HG03025 (cell line): ENCODE data around the gene LRRC37A.
A peak's percentile ranks its signal among the peaks of the same experiment; 100 is the strongest.
"Not testable (repeated sequence)": the region's sequence is repeated elsewhere in the genome, so short reads cannot be mapped to it uniquely, and the experiment has no call there.

Source experiments
- ATAC-seq: cut with Tn5 transposase; IDR thresholded peaks from one replicate; pipeline ENCODE4 v1.9.1; 2021; ENCODE audit warnings: mild to moderate bottlenecking, moderate library complexity; ENCODE audit not compliant: unreplicated experiment, low FRiP score

LRRC37A gene

DNA sequence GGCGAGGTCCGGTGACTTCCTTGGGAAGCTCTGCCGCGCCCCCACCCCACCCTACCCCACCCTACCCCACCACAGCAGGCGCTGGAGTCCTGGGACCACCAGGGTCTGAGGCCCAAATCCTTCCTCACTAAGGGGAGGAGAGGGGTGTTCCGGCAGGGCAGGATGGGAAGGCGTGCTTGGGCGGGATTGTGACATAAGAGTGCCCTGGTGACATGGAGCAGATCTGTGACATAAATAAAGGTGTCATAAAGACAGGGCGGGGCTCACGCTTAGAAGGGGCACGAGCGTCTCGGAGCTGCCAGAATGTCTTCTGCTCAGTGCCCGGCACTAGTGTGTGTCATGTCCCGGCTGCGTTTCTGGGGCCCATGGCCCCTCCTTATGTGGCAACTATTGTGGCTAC is at the start of gene LRRC37A:
LRRC37A (plus strand) TSS at position 301 of the 400 bp plus-strand sequence; CDS start at position 304, 3 bp downstream.
- ATAC-seq = not testable (repeated sequence)

DNA sequence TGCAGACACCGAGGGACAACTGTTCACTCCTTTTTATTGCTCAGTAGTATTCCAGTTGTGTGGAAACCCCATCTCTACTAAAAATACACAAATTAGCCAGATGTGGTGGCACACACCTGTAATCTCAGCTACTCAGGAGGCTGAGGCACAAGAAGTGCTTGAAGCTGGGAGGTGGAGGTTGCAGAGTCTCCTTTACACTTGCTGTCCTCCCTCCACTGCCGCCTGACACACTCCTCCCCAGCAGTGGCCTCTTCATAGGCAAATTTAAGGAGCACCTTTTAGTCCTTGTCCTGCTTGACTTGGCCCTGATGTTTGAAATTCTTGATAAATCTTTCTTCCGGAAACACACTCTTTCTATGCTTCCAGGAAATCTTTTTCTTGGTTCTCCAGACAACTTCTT is 45.8 kb upstream of the LRRC37A start:
- not testable (repeated sequence) for ATAC-seq

DNA sequence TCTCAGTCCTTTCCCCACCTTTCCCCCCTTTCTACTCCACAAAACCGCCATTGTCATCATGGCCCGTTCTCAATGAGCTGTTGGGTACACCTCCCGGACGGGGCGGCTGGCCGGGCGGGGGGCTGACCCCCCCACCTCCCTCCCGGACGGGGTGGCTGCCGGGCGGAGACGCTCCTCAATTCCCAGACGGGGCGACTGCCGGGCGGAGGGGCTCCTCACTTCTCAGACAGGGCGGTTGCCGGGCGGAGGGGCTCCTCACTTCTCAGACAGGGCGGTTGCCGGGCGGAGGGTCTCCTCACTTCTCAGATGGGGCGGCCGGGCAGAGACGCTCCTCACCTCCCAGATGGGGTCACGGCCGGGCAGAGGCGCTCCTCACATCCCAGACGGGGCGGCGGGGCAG is 42.1 kb upstream of the LRRC37A start:
- not testable (repeated sequence) for ATAC-seq

DNA sequence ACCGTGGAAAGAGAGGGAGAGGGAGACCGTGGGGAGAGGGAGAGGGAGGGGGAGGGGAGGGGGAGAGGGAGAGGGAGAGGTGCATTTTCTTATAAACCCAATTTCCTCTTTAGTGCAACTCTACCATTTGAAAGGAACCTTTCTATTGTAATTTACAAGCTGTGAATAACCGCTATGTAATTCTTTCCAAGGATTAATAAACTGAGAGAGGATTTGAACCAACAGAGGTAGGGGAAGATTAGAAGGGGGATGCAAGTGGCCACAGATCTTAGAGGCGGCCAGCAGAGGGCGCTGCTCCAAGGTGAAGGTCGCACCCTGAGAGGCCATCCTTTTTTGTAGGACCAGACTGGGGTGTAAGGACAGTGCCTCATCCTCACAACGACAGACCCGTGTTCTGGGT is 41.2 kb upstream of the LRRC37A start:
- ATAC-seq = not testable (repeated sequence)

DNA sequence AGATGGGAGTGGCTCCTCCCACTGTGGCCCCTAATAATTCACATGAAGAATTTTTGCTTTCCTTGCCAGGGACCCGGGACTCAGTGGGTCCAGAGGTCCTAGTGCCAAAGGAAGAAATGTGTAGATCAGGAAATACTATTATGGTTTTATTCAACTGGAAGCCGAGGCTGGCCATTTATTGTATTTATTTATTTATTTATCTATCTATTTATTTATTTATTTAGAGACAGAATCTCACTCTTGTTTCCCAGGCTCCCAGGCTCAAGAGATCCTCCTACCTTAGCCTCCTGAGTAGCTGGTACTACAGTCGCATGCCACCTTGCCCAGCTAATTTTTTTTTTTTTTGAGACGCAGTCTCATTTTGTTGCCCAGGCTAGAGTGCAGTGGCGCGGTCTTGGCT is 40.7 kb upstream of the LRRC37A start:
- ATAC-seq = not testable (repeated sequence)

DNA sequence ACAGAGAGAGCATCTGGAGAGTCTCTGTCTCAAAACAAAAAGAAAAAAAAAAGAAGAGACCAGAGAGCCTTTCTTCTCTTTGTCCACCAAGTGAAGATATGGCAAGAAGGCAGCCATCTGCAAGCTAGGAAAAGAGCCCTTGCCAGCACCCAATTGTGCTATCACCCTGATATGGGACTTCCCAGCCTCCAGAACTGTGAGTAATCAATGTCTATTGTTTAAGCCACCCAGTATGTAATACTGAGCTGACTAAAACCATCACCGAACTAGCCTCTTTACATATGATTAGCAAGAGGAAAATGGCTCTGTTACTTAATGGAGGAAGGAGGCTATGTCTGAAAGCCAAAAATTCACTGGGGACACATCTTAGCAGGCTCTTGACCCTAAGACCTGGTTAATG is 38.6 kb upstream of the LRRC37A start:
- ATAC-seq = not testable (repeated sequence)

DNA sequence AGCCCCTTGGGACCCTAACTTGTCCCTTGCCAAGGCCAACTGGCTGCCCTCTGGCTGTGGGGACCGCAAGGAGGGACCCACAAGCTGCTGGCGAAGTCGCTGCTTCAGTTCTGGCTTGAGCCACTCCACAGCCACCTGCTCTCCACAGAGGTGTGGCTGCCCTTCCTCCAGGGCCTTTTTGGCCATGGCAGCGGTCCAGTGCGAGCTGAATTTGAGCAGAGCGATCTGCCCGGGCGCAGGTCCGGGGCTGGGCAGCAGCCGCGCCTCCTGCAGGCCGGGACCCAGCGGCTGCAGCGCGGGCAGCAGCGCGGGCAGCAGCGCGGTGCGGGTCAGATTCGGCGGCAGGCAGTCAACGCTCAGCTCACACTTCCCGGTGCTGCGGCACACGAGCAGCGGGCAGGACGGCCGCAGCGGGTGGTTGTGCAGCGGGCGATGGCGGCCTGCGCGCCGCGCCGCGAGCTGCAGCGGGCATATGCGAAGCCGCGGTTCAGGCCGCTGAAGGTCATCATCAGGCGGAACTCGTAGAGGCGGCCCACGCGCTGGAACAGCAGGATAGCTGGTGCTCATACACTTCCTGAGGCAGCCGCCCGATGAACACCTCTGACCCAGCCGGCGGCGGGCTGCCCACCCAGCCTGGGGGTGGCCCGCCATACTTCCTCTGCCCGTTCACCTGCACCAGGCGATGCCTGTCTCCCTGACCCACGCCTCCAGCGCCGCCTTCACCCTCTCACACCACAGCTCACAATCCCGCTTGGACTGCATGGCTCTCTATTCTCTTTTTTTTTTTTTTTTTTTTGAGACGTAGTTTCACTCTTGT is 34.9 kb upstream of the LRRC37A start:
- not testable (repeated sequence) for ATAC-seq

DNA sequence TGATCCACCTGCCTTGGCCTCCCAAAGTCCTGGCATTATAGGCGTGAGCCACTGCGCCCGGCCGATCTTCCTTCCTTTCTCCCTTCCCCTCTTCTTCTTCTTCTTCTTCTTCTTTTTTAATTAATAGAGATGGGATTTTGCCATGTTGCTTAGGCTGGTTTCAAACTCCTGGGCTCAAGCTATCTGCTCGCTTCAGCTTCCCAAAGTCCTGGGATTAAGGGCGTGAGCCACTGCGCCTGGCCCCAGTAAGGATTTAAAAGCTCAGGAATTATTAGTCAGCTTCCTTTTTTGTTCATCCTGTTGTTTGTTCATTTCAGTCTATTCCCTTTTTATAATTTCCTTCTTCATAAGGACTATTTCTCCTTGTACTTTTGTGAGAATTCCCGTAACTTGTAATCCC is 32.7 kb upstream of the LRRC37A start:
- ATAC-seq = no peak

DNA sequence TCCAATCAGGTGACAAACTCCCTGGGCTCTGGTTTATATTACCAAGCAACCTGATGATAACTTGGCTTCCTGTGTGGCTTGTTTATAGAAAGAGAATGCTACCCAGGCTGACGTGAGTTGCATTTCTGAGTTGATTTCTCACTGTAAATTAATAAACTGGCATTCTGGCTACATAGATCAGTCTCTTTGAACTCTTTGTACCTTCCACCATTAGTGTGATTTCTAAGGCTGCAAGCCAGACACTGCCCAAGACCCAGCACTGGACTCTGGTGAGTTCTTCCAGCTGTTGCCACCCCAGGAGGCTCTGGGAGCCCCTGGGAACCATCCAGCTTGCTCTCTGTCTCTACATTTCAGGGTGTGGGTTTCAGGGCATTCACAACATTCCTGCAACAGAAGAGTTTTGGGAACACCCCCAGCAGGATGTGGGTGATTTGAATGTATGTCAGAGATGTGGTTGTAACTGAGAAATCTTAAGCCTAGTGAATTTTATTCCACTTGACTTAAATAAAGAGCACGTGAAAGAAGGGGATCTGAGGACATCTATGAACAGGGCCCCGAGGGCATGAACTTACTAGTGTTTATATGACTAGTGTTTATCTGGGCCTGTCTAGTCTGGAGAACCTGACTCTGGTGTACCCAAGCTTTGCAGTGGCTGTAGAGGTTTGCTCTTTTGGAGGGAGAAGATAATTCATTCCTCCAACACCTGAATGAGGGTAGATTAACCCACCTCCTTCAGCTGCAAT is 30.3 kb upstream of the LRRC37A start:
- no peak for ATAC-seq

DNA sequence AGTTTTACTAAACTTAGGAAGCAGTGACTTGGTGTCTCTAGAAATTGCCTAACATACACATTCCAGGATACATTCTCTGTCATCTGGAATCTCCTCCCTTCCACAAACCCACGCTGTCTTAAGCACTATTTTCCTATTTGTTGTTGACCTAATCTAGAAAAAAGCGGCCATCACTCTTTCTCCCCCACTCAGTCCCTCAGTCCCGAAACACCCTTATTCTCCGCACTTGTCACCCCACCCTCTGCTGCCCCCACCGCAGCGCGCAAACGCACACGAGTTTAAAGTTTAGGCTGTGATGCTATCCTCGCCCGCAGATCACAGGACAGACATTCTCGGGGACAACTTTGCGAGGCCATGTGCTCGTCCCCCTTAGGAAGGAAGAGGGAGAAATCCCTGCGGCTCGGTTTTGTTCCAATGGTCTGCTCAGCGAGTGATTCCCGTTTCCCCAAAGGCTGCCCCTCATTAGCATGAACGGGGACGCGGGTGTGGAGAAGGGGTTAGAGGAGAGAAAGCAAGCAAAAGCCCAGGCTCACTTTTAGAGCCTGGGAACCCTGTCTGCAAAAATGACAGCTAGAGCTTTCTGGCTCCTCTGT is 28.8 kb upstream of the LRRC37A start:
- ATAC-seq = not testable (repeated sequence)

DNA sequence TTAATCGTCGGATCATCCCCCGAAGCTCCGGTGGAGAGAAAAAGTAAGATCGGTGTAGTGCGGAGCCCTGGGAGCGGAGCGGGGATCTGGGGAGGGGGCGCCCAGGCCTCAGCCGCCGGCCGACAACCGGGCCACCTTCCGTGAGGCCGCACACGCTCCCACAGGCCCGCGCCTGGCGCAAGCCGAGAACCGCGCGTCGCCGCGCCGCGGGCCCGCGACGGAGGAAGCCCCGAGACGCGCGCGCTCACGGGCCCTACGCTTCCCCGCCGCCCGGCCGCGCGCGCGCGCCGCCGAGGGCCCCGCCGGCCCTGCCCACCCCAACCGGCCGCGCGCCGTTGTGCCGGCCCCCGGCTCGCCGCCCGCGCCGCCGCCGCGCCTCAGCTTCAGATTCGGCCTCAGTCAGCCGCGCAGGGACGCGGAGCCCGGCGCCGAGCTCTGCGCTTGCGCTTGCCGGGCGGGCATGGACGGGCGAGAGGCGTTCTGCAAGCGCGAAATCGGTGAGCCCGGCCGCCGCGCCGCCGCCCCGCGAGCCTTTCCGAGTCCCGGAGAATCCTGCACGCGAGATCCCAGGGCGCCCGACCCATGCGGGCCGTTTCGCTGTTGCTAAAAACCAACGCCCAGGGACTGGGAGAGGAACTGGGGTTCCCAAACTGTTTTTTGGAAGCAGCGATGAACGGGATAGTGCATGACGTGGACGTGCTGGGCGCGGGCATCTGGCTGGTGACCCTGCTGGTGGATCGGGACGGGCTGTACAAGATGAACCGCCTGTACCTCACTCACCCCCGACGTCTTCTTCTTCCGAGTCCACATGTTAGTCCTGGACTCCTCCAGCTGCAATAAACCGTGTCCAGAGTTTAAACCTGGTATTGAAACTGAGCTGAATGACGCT is 28.0 kb upstream of the LRRC37A start:
- ATAC-seq = peak; percentile 73

DNA sequence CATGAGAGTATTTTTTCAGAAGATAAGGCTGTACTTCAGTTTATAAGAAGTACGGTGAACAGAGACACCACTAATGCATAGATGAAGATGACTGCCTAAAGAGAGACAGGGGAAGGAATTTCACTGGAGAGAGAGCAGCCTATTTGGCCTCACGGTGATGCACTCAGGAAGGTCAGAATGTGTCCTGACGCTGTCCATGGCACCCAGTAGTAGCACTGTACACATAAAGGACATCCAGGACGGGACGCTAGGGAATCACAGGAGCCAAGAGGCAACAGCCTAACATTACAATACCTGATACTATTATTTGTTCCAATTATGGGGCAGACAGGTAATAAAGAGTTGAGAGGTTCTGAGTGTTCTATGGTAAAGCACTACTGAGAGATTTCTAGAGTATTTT is 24.9 kb upstream of the LRRC37A start:
- ATAC-seq = no peak

DNA sequence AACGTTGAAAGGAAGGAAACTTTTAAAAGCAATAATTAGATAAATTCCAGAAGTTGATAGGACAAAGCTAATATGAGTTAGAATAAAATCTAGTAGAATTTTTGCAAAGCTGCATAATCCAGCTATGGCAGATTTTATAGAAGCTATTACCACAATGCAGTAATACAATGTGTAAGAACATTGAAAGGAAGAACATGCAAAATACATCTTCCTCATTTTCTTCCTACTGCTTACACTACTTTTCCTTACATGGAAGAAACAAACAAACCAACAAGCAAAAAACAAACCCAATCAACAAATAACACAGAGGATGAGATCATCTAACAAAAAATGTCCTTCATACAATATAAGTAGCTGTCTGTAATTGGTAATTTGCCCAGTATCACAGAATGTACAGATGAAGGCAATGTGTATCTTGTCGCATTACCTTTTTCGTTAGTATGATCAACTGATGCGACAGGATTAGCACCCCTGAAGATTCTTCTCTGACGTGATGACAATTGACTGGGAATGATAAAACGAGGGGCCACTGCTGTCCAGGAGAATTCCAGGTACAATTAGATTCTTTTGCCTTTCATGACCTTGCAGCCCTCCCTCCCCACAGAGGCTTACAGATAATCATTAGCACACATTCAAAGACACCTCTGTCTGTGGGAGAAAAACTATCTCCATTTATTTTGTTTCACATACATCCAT is 21.2 kb upstream of the LRRC37A start:
- no peak for ATAC-seq

DNA sequence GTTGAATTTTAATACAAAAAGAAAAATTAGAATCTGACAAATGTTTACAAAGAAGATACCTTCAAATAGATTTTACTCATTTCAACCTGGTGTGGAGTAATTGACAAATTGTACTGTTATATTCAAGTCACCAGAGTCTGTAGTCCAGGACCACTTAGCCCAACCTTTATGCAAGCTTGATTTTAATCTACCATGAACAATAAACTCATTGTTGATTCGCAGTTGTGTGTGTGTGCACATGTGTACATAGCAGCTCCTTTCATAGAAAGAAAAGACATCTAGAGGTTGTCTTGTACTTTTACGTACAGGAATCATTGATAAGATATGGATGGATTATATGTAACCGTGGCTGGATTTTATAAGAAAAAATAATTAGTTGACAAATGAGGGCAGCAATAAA is 20.7 kb upstream of the LRRC37A start:
- no peak for ATAC-seq

DNA sequence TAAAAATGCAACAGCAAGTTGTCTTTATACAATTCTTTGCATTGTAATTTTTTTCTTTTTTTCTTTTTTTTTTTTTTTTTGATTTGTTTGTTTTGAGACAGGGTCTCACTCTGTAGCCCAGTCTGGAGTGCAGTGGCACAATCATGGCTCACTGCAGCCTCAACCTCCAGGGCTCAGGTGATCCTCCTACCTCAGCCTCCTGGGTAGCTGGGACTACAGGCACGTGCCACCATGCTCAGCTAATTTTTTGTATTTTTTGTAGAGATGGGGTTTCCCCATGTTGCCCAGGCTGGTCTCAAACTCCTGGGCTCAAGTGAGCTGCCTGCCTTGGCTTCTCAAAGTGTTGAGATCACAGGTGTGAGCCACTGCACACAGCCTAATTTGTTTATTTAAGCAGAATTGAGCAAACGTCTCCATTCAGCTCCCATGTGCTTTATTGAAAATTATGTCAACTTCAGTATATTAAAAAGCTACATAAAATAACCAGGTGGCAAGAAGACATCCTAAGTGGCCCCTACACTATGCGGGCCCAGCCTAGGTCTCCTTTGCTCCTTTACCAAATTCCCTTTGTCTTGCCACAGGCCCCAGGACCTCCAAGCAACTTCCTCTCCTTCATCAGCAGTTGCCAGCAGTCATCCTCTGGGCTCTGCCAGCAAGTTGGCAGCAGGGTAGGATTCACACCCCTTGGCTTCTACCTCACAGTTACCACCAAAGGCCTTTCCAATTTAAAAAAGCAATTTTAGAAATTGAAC is 18.0 kb upstream of the LRRC37A start:
- not testable (repeated sequence) for ATAC-seq

DNA sequence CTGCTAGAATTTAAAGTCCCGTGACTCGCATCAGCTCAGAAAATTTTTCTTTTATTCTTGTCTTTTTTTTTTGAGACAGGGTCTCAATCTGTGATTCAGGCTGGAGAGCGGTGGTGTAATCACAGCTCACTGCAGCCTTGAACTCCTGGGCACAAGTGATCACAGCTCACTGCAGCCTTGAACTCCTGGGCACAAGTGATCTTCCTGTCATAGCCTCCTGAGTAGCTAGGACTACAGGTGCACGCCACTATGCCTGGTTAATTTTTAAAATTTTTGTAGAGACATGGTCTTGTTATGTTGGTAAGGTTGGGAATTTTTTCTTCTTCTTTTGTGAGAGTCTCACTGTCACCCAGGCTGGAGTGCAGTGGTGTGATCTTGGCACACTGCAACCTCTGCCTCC is 13.6 kb upstream of the LRRC37A start:
- ATAC-seq = not testable (repeated sequence)

DNA sequence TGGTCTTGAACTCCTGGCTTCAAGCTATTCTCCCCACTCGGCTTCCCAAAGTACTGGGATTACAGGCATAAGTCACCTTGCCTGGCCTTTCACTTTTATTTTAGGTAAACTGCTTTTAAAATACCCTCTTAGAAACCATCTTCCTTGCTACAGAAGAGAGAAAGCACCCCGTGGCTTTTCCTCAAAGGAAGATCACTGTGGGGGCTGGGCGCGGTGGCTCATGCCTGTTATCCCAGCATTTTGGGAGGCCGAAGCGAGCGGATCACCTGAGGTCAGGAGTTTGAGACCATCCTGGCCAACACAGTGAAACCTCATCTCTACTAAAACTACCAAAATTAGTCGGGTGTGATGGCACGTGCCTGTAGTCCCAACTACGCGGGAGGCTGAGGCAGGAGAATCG is 12.3 kb upstream of the LRRC37A start:
- not testable (repeated sequence) for ATAC-seq

DNA sequence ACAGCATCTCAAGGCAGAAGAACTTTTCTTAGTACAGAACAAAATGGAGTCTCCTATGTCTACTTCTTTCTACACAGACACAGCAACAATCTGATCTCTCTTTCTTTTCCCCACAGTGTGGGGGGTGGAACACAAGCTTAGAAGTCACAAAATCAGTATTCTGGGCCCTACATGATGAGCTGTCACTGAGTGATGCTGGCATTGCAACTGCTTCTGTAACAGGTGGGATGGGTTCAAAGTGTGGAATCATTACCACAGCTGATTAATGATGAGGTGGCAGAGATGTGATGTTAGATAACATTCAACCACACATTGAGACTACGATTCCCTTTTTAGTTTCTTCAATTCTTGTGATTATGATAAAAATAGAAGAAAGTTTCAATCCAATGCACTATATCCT is 10.5 kb upstream of the LRRC37A start:
- ATAC-seq = not testable (repeated sequence)

DNA sequence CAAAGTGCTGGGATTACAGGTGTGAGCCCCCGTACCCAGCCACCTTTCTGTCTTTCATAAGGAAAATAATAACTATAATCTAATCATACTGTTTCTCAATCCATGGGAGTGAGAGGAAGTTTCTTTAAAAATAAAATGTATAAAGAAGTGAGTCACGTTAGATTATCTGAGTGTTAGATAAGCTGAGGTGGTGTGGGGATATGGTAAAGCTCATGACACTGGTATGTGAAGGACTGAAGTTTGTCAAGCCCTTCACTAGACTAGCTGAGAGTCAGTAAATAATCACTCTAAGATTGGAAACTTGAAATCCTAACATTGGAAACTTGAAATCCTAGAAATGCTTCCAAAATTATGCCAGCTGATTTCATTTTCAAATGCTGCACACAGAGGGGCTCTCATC is 9.4 kb upstream of the LRRC37A start:
- not testable (repeated sequence) for ATAC-seq
